NCI-H146 treated with DMSO at 0.1 percent for 48 hours (cell line): ENCODE measurements around the gene PRKN.

Source experiments
- DNase-seq: peaks from one replicate; lab custom pipeline; 2025; ENCODE audit not compliant: unreplicated experiment; lab: John Stamatoyannopoulos, UW

Gene PRKN

GRCh38 chr6:161745594-161746141 is 981.9 kb downstream of the PRKN start:
- DNase-seq: peak; percentile 96

DNA sequence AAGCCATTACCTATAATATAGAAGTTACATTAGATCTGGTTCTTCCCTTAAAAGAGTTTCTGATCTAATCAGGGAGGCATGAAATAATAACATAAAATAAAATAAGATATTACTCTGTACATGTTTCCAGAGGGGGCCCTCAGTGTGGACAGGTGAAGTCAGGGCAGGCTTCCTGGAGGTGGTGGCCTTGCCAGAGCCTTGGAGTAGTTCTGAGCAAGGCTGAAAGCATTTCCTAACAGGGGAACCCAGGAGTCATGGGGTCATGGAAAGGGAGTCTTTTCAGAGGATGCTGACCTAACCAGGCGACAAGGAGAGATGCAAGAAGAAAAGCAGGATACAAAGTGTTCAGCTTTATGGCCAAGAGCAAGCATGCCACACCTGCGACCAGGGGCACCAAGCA is 982.4 kb downstream of the PRKN start:
- DNase-seq: no peak

DNA sequence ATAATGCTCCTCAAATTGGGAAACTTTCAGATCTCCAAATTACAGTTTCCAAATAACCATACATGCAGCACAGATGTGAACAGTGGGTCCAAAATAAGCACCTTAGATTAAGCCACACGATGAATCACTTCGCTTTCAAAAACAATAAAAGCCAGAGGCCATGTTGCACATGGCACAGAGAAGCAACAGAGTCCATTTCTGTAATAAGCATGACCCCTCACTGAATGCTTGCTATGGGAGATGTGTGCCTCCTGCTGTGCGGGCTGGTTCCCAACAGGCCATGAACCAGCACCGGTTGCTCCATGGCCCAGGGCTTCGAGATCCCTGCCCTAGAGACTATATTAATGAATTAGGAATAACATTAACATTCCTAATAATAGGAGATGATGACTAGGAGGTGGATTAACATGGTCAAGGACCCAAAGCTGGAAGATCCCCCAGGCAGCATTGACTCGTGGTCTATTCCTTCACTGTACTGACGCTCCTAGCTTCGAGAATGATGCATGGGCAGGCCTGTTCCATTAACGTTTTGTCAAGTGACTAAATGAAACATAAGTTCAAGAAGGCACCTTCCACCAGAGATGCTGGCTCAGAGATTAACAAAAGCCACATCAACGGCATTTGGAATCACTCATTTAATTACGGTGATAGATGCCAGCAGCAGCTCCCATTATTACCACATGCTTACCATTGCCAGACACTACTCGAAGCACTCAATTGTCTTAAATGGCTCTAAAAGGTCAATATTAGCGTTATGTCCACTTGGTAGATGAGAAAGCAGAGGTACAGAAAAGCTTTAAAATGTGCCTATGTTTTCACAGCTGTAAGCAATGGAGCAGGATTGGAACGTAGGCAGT is 983.1 kb downstream of the PRKN start:
- peak; percentile 28 for DNase-seq

GRCh38 chr6:161743509-161744178 is 983.9 kb downstream of the PRKN start:
- no peak for DNase-seq

DNA sequence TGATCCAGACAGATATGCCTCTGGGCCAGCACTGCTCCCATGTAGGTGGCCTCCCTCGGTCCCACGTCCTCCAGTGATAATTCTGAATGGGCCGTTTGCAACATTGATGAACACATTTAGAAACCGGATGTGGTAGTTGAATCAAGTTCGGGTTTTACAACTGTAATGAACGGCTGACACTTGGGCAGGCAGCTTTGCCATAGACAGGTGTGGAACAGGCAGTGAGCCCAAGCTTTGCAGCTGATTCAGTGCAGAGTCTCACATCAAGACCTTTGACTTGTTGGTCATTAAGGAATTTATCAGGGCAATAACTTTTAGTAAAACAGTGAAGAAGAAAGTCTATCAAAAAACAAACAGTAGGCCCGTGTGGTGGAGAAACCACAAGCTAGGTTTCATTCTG is 987.1 kb downstream of the PRKN start:
- no peak for DNase-seq

DNA sequence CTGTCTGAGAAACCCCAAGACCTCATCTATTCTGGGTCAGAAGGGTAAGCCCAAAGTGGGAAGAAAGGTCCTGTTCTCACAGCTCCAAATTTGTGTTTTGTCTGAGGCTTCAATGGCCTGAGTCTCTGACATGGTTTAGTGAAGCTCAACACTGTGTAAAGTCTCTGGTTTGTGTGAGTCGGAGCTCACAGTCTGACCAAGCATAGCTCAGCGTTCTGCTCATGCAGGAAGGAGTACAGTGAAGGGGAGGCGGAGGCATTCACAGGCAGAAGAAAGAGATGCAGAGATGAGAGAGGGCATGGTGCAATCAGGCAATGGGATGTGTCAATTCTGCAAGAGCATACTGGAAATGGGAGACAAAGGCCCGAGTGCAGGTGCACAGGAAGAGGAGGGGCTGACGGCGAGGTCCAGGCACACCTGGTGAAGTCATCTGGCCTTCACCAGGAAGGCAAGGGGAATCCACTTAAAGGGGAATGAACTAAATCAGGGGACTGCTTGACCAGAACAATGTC is 990.7 kb downstream of the PRKN start:
- DNase-seq: peak; percentile 99

DNA sequence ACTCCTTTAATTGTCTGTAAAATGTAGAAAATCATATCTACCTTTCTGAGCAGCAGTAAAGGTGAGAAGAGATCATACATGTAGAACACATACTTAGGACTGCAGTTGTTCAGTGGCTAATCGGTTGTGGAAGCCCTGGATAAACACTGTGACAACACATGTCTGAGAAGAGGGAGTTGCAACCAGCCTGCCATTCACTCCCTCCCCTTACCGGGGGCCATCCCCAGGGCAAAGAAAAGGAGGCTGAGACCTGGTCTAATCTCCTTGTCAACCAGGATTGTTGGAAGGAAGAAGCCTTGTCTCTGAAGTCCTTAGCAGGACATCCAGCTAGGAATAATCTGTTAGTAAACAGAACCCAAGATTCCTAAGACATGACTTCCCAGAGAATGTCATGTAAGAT is 991.2 kb downstream of the PRKN start:
- peak; percentile 58 for DNase-seq

- peak; percentile 38 for DNase-seq
Observed at GRCh38 chr6:161732594-161732993, 995.0 kb downstream of the PRKN start.

GRCh38 chr6:161727083-161727833 is 1000.3 kb downstream of the PRKN start:
- peak; percentile 86 for DNase-seq

- no peak for DNase-seq
Observed at GRCh38 chr6:161722394-161722793, 1005.2 kb downstream of the PRKN start.

GRCh38 chr6:161721511-161721910 is 1006.1 kb downstream of the PRKN start:
- DNase-seq: no peak

GRCh38 chr6:161716176-161716575 is 1011.4 kb downstream of the PRKN start:
- DNase-seq: no peak

- no peak for DNase-seq
Observed at GRCh38 chr6:161711938-161712337, 1015.6 kb downstream of the PRKN start.

DNA sequence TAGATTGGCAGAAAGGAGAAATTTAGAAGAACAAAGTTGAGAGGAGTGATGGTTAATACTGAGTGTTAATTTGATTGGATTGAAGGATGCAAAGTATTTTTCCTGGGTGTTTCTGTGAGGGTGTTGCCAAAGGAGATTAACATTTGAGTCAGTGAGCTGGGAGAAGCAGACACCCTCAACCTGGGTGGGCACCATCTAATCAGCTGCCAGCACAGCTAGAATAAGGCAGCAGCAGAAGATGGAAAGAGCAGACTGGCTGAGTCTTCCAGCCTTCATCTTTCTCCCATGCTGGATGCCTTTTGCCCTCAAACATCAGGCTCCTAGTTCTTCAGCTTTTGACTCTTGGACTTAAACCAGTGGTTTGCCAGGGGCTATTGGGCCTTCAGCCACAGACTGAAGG is 1016.1 kb downstream of the PRKN start:
- DNase-seq: no peak

DNA sequence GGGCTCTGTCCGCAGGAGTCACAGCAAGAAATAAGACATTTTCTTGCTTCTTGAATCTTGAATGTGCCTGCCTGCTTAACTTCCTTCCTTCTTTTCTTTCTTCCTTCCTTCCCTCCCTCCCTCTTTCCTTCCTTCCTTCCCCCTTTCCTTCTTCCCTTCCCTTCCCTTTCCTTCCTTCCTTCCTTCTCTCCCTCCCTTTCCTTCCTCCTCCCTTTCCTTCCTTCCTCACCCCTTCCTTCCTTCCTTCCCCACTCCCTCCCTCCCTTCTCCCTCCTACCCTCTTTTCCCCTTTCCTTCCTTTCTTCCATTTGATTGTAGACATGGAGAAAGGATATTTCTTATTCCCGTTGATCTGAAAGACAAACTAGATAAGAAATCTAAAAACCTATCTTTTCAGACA is 1016.9 kb downstream of the PRKN start:
- DNase-seq: no peak

GRCh38 chr6:161701056-161701455 is 1026.5 kb downstream of the PRKN start:
- no peak for DNase-seq

- no peak for DNase-seq
Observed at GRCh38 chr6:161696801-161697200, 1030.8 kb downstream of the PRKN start.

- DNase-seq: peak; percentile 59
Observed at GRCh38 chr6:161694995-161695394, 1032.6 kb downstream of the PRKN start.

- no peak for DNase-seq
Observed at GRCh38 chr6:161686655-161687054, 1040.9 kb downstream of the PRKN start.

DNA sequence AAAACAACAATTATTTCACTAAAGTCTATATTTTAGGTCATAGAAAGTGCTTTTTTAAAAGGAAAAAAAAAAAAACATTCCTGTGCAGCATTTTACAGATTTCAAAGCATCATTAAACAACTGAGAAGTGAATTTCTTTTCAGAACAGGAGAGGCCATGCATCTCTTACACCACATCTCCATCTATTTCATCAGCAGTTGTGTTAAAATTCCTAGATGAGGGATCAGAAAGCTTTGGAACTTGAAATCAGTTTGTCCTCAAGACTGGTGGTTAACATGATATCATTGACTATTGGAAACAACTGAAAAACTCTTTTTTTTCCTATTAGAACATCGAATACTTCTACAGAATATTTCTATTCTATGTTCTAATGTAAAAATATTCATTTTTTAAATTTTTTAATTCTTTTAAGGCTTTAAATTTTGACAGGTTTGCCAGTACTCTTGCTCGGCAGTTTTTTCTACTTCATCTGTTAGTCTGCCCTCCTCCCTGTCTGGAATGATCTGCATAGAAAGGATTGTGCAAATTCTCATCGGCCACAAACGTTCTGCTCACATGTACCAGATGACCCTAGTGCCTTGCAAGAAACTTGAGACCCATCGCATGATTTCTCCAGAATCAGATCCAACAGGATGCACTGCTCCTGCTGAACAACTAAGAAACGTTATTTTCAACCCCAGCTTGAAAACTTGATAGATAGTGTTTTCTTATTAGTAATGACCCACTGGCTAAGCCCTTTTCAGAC is 1042.7 kb downstream of the PRKN start:
- no peak for DNase-seq

DNA sequence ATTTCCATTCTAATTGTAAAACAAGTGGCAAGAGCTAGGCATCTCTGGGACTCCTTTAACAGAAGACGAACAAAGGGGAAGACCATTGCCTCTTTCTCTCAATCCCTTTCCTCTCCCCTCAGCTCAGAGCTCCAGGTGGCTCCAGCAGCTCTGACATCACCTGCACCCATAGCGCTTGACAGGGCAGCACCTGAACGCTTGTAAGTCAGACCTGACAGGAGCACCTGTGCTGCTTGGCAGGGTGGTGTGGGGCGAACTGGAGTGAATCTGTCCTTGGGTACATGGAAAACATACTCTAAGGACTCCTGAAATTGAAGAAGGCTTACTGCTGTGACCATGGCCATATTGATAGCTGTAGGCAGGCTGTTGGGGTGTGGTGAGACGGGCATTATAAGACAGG is 1044.2 kb downstream of the PRKN start:
- peak; percentile 29 for DNase-seq
